Astrocyte (in vitro differentiated cells and primary cell): Measurements from ENCODE around the gene LTA. TPM values are rescaled to one million over a fixed set of nuclear protein-coding genes. Genes with fewer than 3 reads are reported as not detected.

Source experiments
- DNase-seq: peaks from one replicate; pipeline ENCODE4 v3.0.0-alpha.2; 2010; ENCODE audit warnings: low read depth
- FAIRE-seq: peaks from 2 replicates; lab custom pipeline; 2011; peaks lifted over from hg19 to GRCh38; lab: Jason Lieb, UNC
- H2AFZ ChIP-seq: 2 replicates; pipeline ENCODE4 v1.6.0; 2012; ENCODE audit warnings: low read depth, low read length, inconsistent platforms
- H3K27ac ChIP-seq: 2 replicates; pipeline ENCODE4 v1.5.1; 2011; ENCODE audit warnings: low read depth, low read length, inconsistent platforms
- H3K27me3 ChIP-seq: 2 replicates; pipeline ENCODE4 v1.6.0; 2011; ENCODE audit warnings: low read length, inconsistent platforms; ENCODE audit not compliant: insufficient read depth
- H3K36me3 ChIP-seq: 2 replicates; pipeline ENCODE4 v1.5.1; 2011; ENCODE audit warnings: low read length, inconsistent platforms; ENCODE audit not compliant: insufficient read depth
- H3K4me1 ChIP-seq: 2 replicates; pipeline ENCODE4 v1.5.1; 2011; ENCODE audit warnings: low read length, inconsistent platforms; ENCODE audit not compliant: insufficient read depth
- H3K4me2 ChIP-seq: 2 replicates; pipeline ENCODE4 v1.6.0; 2012; ENCODE audit warnings: low read length, inconsistent platforms
- H3K4me3 ChIP-seq: 2 replicates; pipeline ENCODE4 v1.5.1; 2011; ENCODE audit warnings: low read depth, mild to moderate bottlenecking, low read length, inconsistent platforms; ENCODE audit not compliant: insufficient read depth
- H3K79me2 ChIP-seq: 2 replicates; pipeline ENCODE4 v1.6.0; 2012; ENCODE audit warnings: mild to moderate bottlenecking, low read length, inconsistent platforms; ENCODE audit not compliant: insufficient read depth
- H3K9ac ChIP-seq: 2 replicates; pipeline ENCODE4 v1.6.0; 2012; ENCODE audit warnings: mild to moderate bottlenecking, low read length, inconsistent platforms
- H3K9me3 ChIP-seq: 2 replicates; pipeline ENCODE4 v1.5.1; 2012; ENCODE audit warnings: low read depth, mild to moderate bottlenecking, low read length, inconsistent platforms; ENCODE audit not compliant: insufficient read depth
- H4K20me1 ChIP-seq: 2 replicates; pipeline ENCODE4 v1.6.0; 2012; ENCODE audit warnings: low read length, inconsistent platforms; ENCODE audit not compliant: insufficient read depth
- H3K27ac Mint-ChIP-seq: one replicate; pipeline ENCODE4 v1.8.0; 2021; ENCODE audit warnings: mild to moderate bottlenecking, mixed read lengths; ENCODE audit not compliant: unreplicated experiment
- H3K27me3 Mint-ChIP-seq: one replicate; pipeline ENCODE4 v1.8.0; 2021; ENCODE audit warnings: low read depth, mixed read lengths; ENCODE audit not compliant: unreplicated experiment
- H3K36me3 Mint-ChIP-seq: one replicate; pipeline ENCODE4 v1.8.0; 2021; ENCODE audit warnings: low read depth, mixed read lengths; ENCODE audit not compliant: unreplicated experiment
- H3K4me1 Mint-ChIP-seq: one replicate; pipeline ENCODE4 v1.8.0; 2021; ENCODE audit warnings: low read depth, mixed read lengths; ENCODE audit not compliant: unreplicated experiment
- H3K4me3 Mint-ChIP-seq: one replicate; pipeline ENCODE4 v1.8.0; 2021; ENCODE audit warnings: mild to moderate bottlenecking, moderate library complexity, mixed read lengths; ENCODE audit not compliant: unreplicated experiment
- H3K9me3 Mint-ChIP-seq: one replicate; pipeline ENCODE4 v1.8.0; 2021; ENCODE audit warnings: mild to moderate bottlenecking, mixed read lengths; ENCODE audit not compliant: unreplicated experiment
- EZH2 ChIP-seq: IDR thresholded peaks from 2 replicates; pipeline ENCODE4 v1.6.1; 2012; ENCODE audit warnings: mild to moderate bottlenecking, low read length, inconsistent platforms; ENCODE audit not compliant: insufficient read depth
- total RNA-seq: library from RNA; stranded (reverse); gene quantifications from 2 replicates; pipeline ENCODE4 v1.2.1, GENCODE V29; 2021
- TF ChIP-seq, protein P1 (sequence below): IDR thresholded peaks from 2 replicates; pipeline ENCODE4 v1.5.1; 2011; ENCODE audit warnings: low read depth, mild to moderate bottlenecking, inconsistent platforms, low read length, moderate library complexity; ENCODE audit not compliant: insufficient read depth

Gene LTA
- total RNA-seq, 1 donor from 2014 or later = not detected

GRCh38 chr6:31546958-31547726 is 24.9 kb upstream of the LTA start, which contains the start of gene NFKBIL1:
NFKBIL1 (plus strand) TSS chr6:31547608; CDS start chr6:31547695, 87 bp downstream.
- peaks cover 6% of the 10 kb centered on the region for H3K36me3 ChIP-seq
- peak within 1 kb of the TSS; percentile 66 for H2AFZ ChIP-seq

DNA sequence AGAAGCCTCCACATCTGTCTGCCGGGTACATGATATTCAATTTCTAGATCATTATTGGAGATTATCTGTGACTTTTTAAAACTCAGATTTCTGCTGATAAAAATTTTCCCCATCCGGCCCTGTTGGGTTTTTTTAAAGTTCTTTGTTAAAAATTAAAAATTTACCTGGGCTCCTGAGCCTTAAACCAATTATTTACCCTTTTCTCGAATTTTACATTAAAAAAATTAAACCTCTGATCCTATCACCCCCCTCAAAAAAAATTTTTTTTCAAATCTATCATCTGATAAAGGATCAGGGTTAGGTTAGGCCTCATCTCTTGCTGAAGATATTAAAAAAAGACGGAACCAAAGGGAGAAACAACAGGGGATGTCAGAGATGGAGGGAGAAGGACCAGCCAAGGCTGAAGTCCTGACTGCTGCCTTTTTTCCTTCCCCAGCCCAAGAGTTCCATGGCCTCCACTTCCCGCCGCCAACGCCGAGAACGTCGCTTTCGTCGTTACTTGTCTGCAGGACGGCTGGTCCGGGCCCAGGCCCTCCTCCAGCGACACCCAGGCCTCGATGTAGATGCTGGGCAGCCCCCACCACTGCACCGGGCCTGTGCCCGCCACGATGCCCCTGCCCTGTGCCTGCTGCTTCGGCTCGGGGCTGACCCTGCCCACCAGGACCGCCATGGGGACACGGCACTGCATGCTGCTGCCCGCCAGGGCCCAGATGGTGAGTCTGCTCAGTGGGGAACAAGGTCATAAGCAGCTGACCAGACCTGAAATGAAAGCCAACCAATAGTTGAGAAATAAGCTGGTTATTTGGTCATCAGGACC is 24.2 kb upstream of the LTA start:
- H3K9ac ChIP-seq = peak overlapping the region; percentile 87
- H3K4me2 ChIP-seq = peak overlapping the region; percentile 95
- no peaks in the 10 kb centered on the region for H3K27me3 ChIP-seq
- H3K79me2 ChIP-seq = peaks cover 13% of the 10 kb centered on the region
- H3K4me1 ChIP-seq = peaks cover 21% of the 10 kb centered on the region
- DNase-seq (no peak), FAIRE-seq (no peak)
- H3K27ac ChIP-seq = peak overlapping the region; percentile 78
- no peaks in the 10 kb centered on the region for H4K20me1 ChIP-seq
- Mint-ChIP-seq H3K27ac (peak overlapping the region; percentile 87), H3K4me3 (peak overlapping the region; percentile 94), H3K27me3 (no peaks in the 10 kb centered on the region), H3K4me1 (peaks cover 17% of the 10 kb centered on the region), H3K36me3 (peaks cover 11% of the 10 kb centered on the region), H3K9me3 (no peaks in the 10 kb centered on the region)
- peaks cover 6% of the 10 kb centered on the region for H3K36me3 ChIP-seq
- peak overlapping the region; percentile 66 for H2AFZ ChIP-seq
- peak overlapping the region; percentile 59 for H3K4me3 ChIP-seq
- TF ChIP-seq, protein P1, sequence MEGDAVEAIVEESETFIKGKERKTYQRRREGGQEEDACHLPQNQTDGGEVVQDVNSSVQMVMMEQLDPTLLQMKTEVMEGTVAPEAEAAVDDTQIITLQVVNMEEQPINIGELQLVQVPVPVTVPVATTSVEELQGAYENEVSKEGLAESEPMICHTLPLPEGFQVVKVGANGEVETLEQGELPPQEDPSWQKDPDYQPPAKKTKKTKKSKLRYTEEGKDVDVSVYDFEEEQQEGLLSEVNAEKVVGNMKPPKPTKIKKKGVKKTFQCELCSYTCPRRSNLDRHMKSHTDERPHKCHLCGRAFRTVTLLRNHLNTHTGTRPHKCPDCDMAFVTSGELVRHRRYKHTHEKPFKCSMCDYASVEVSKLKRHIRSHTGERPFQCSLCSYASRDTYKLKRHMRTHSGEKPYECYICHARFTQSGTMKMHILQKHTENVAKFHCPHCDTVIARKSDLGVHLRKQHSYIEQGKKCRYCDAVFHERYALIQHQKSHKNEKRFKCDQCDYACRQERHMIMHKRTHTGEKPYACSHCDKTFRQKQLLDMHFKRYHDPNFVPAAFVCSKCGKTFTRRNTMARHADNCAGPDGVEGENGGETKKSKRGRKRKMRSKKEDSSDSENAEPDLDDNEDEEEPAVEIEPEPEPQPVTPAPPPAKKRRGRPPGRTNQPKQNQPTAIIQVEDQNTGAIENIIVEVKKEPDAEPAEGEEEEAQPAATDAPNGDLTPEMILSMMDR = no peak
- TF ChIP-seq EZH2 = no peak
- H3K9me3 ChIP-seq = no peaks in the 10 kb centered on the region

More at GRCh38 chr6:31546958-31547726, 24.9 kb upstream of the LTA start, which contains the start of gene NFKBIL1:
- peaks cover 13% of the 10 kb centered on the region for H3K79me2 ChIP-seq
- Mint-ChIP-seq H3K36me3 (peaks cover 9% of the 10 kb centered on the region), H3K9me3 (no peaks in the 10 kb centered on the region), H3K27me3 (no peaks in the 10 kb centered on the region), H3K27ac (peak within 1 kb of the TSS; percentile 87), H3K4me1 (peaks cover 19% of the 10 kb centered on the region), H3K4me3 (peak within 1 kb of the TSS; percentile 94)
- peak within 1 kb of the TSS; percentile 59 for H3K4me3 ChIP-seq
- no peak for FAIRE-seq
- DNase-seq = peak; percentile 96
- H3K9me3 ChIP-seq = no peaks in the 10 kb centered on the region
- H3K9ac ChIP-seq = peak within 1 kb of the TSS; percentile 87
- H3K4me1 ChIP-seq = peaks cover 26% of the 10 kb centered on the region
- no peaks in the 10 kb centered on the region for H4K20me1 ChIP-seq
- H3K4me2 ChIP-seq = peak within 1 kb of the TSS; percentile 95
- TF ChIP-seq EZH2 = no peak
- TF ChIP-seq, protein P1 = no peak
- no peaks in the 10 kb centered on the region for H3K27me3 ChIP-seq
- H3K27ac ChIP-seq = peak within 1 kb of the TSS; percentile 78
